ENCODE results near the gene CDC14A.

The CDC14A gene

DNA sequence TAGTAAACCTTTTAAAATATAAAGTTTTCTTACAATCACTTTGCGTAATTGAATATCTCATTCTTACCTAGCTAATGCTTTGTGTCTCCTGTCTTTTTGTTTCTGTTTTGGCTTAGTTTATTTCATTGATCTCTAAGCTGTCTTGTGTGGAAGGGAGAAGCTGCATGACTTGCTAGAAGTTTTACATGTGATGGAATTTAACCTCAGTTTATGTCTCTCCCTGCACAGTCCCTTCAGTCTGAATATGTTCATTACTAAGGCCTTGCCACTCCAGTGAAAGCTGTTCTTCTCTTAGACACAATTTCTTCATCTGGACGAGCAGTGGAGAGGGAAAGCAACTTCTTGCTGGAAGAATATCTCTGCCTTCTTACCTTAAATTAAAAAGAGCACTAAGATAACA, 165.7 kb downstream of the CDC14A start:
- no peak overlapping the region for H3K4me3 ChIP-seq (ENCODE audit: low read depth, low read length, poor library complexity, severe bottlenecking)
- no peaks in the 10 kb centered on the region for H3K79me2 ChIP-seq (ENCODE audit: insufficient read depth, low read length)
- no peaks in the 10 kb centered on the region for H3K9me3 ChIP-seq (ENCODE audit: low read length)
- no peaks in the 10 kb centered on the region for H3K36me3 ChIP-seq (ENCODE audit: insufficient read depth, low read length)
- H3K9me2 ChIP-seq (ENCODE audit: low read depth, low read length) = no peaks in the 10 kb centered on the region
- no peaks in the 10 kb centered on the region for H3K4me1 ChIP-seq (ENCODE audit: insufficient read depth, low read length, severe bottlenecking)
- H3K4me2 ChIP-seq (ENCODE audit: low read length) = no peak overlapping the region
- no peak overlapping the region for H2AFZ ChIP-seq (ENCODE audit: low read length)
- H3K9ac ChIP-seq (ENCODE audit: low read length) = no peak overlapping the region
- H3K27me3 ChIP-seq (ENCODE audit: insufficient read depth, low read length) = no peaks in the 10 kb centered on the region
- H4K20me1 ChIP-seq (ENCODE audit: insufficient read depth, low read length) = no peaks in the 10 kb centered on the region
- no peak for TF ChIP-seq EZH2 (IDR thresholded peaks at IDR 0.05; ENCODE audit: borderline replicate concordance, low read length)
- no peak for TF ChIP-seq CTCF (IDR thresholded peaks at IDR 0.05; ENCODE audit: low read length)
- no peak overlapping the region for H3K27ac ChIP-seq (ENCODE audit: low read depth, low read length, poor library complexity, severe bottlenecking)
- no peaks in the 10 kb centered on the region for H3F3A ChIP-seq (ENCODE audit: insufficient read depth, low read length)

DNA sequence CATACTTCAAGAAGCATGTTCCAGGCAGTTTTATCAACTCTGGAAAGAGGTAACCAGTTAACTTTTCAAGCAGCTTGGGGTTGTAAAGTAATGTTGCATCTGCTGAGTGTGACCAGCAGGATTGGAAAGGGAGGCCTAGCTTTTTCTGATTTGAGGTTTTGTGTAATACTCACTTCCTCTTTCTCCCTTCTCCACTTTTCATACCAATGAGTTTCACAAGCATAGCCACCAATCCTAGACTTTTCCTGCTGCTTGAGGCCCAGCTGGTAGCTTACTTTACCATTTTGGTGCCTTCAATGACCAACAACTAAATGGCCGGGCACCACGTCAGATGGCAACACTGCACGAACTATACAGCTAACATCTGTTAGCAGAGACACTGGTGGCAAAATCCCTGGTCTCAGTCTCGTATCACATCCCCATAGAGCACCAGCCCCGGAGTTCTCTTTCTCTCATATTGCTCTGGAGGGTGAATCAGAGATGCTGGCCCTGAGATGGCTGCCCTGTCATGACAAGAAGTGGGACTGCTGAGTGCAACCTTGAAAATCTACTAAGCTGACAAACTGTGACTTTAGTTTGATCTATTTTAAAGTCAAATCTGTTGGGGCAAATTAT, 170.8 kb downstream of the CDC14A start:
- no peaks in the 10 kb centered on the region for H4K20me1 ChIP-seq (ENCODE audit: insufficient read depth, low read length)
- H3K4me3 ChIP-seq (ENCODE audit: low read depth, low read length, poor library complexity, severe bottlenecking) = no peak overlapping the region
- H3K36me3 ChIP-seq (ENCODE audit: insufficient read depth, low read length) = no peaks in the 10 kb centered on the region
- H2AFZ ChIP-seq (ENCODE audit: low read length) = no peak overlapping the region
- H3K9me2 ChIP-seq (ENCODE audit: low read depth, low read length) = no peaks in the 10 kb centered on the region
- TF ChIP-seq CTCF (IDR thresholded peaks at IDR 0.05; ENCODE audit: low read length) (no peak), EZH2 (IDR thresholded peaks at IDR 0.05; ENCODE audit: borderline replicate concordance, low read length) (no peak)
- H3K27ac ChIP-seq (ENCODE audit: low read depth, low read length, poor library complexity, severe bottlenecking) = no peak overlapping the region
- no peaks in the 10 kb centered on the region for H3K4me1 ChIP-seq (ENCODE audit: insufficient read depth, low read length, severe bottlenecking)
- no peaks in the 10 kb centered on the region for H3K9me3 ChIP-seq (ENCODE audit: low read length)
- H3F3A ChIP-seq (ENCODE audit: insufficient read depth, low read length) = no peaks in the 10 kb centered on the region
- no peak overlapping the region for H3K9ac ChIP-seq (ENCODE audit: low read length)
- H3K4me2 ChIP-seq (ENCODE audit: low read length) = no peak overlapping the region
- no peaks in the 10 kb centered on the region for H3K27me3 ChIP-seq (ENCODE audit: insufficient read depth, low read length)
- no peaks in the 10 kb centered on the region for H3K79me2 ChIP-seq (ENCODE audit: insufficient read depth, low read length)

DNA sequence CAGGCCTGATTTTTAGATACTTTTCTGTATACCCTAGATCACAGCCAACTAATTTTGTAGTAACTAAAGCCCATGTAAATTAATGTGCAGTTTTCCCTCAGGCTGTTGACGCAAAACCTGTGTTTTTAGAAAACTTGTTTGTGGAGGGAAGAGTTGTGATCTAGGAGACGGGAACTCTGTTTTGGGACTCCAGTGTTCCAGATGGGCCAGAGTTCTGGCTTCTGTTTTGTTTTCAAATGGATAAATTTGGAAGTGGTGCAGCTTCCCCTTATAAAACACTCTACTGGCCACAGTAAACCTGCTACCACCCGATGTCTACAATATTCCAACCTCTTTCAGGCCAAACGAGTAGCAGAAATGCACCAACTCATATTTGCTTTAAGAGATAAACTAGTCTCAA, 172.0 kb downstream of the CDC14A start:
- Histone ChIP-seq H3K27me3 (ENCODE audit: insufficient read depth, low read length) (no peaks in the 10 kb centered on the region), H3K9me3 (ENCODE audit: low read length) (no peaks in the 10 kb centered on the region), H2AFZ (ENCODE audit: low read length) (no peak overlapping the region), H3K4me2 (ENCODE audit: low read length) (no peak overlapping the region), H3F3A (ENCODE audit: insufficient read depth, low read length) (no peaks in the 10 kb centered on the region), H3K79me2 (ENCODE audit: insufficient read depth, low read length) (no peaks in the 10 kb centered on the region), H3K9me2 (ENCODE audit: low read depth, low read length) (no peaks in the 10 kb centered on the region), H4K20me1 (ENCODE audit: insufficient read depth, low read length) (no peaks in the 10 kb centered on the region), H3K4me1 (ENCODE audit: insufficient read depth, low read length, severe bottlenecking) (no peaks in the 10 kb centered on the region), H3K27ac (ENCODE audit: low read depth, low read length, poor library complexity, severe bottlenecking) (no peak overlapping the region), H3K9ac (ENCODE audit: low read length) (no peak overlapping the region), H3K36me3 (ENCODE audit: insufficient read depth, low read length) (no peaks in the 10 kb centered on the region), H3K4me3 (ENCODE audit: low read depth, low read length, poor library complexity, severe bottlenecking) (no peak overlapping the region)
- TF ChIP-seq CTCF (IDR thresholded peaks at IDR 0.05; ENCODE audit: low read length) = no peak
- no peak for TF ChIP-seq EZH2 (IDR thresholded peaks at IDR 0.05; ENCODE audit: borderline replicate concordance, low read length)
